Amygdala (tissue), 56 donors: Measurements from ENCODE around the gene MESD.

Experiments
- DNase-seq, 56 donors: peaks; one replicate each; lab custom pipeline; 2025; lab: John Stamatoyannopoulos, UW

The MESD gene

DNA sequence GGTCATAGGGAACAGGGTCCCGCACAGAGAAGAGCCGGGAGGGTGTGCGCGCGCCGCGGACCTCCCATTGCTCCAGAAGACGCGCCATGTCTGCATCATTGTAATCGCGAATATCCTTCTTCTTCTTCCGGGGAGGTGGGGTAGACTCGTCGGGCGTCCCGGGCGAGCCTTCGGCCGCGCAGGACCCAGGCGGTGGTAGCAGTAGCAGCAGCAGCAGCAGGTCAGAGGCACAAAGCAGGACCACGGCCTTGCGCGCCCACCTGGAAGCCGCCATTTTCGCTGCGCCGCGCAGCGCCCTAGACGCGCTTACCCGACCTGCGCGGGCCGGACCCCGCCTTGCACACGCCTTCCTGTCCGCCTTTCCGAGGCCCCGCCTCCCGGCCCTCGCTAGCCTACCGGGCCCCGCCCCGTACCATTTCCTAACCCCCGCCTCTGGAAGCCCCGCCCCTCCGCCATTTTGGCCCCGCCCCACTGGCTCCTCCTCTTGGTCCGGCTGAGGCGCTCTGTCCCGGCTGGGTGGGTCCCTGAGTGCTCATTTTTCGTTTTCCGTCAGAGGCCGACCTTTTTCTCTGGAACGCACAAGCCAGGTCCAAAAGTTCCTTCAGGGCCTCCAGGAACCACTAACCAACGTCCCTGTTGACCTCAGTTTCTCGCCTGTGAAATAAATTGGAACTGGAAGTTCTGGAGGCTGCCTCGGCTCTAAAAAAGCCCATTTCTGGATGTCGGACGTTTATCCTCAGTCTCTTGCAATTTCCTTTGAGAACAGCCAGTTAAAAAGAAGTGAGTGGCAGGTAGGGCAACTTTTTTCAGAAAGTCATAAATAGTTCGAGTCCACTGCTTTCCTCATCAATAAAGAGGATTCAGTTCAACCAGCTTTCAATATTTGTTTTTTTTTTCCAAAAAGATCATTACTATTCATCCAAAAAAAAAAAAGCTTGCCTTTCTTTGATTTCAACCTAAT is at the start of gene MESD:
Gene MESD (minus strand): TSS at position 302 of the 961 bp plus-strand sequence. CDS start 28 bp downstream, at position 274.
- peak; percentile 41 to 99 (median 93) for DNase-seq

DNA sequence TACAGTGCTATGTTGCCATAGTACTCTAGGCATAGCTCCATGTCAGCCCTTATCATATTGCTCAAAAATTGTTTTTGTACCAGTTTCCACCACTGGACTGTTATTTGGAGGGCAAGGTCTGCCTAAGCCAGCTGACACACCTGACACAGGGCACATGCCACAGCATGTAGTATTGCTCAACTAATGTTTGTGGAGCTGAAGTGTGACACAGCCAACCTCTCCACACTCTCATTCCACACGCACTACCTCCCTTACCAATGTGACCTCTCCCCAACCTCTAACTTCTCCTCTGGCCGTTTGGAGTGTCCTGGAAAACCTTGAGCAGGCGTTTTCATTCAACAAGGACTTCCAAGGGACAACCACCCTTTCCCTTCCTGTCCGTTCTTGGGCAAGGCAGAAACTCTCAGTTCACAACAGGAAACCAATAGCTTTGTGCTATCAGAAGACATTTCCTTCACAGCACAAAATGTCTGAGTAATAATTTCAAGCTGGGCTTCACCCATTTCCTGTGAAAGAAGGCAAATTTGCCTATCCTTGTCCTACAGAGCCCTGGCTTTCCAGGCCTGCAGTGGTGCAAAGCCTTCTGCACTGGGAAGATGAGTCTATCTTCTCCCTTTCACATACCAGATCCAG is 49.5 kb upstream of the MESD start:
- no peak for DNase-seq

DNA sequence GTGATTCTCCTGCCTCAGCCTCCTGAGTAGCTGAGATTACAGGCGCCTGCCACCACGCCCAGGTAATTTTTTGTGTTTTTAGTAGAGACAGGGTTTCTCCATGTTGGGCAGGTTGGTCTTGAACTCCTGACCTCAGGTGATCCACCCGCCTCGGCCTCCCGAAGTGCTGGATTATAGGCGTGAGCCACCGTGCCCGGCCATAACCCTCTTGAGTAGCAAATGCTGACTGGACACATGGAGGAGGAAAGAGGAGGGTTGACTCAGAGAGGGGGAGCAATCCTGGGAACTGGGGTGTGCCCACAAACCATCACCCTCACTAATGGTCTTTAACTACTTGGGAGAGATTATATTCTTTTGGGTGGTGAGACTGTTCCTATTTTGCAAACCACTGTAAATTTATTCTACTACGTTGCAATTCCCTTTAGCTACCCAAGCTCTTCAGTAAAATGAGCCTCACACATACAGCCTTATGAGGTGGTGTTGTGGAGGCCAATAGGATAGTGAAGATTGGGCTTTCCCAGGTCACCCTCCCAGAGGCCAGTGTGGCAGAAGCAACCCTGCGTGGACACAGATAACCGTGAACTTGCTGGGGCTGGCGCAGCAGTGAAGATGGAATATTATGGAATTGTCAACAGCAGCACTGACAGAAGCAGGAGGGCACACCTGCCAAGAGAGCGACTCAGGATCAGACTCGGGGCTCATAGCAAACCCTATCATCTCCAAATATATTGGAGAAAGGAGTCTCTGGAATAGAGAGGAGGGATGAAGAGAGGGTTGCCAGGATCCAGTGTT is 48.5 kb upstream of the MESD start:
- no peak for DNase-seq

DNA sequence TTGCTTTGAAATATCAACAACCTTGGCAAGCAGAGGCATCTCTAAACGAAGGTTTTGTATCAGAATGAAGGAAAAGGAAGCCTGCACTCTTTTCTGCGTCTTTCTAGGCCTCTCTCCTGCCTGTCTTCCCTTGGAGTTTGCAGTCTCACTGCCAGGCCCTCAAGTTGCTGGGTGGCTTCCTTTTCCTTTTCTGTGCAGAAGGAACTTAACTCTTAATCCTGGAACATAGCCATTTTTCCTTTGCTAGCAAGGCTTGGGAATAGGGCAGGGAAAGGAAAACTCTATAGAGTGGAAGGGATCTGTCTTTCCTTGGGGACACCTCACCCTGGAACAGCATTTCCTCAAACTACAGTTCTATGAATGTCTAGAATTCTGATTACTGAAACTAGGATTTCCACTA is 43.9 kb upstream of the MESD start:
- DNase-seq = peak in 1 of 56 donors; percentile 17

DNA sequence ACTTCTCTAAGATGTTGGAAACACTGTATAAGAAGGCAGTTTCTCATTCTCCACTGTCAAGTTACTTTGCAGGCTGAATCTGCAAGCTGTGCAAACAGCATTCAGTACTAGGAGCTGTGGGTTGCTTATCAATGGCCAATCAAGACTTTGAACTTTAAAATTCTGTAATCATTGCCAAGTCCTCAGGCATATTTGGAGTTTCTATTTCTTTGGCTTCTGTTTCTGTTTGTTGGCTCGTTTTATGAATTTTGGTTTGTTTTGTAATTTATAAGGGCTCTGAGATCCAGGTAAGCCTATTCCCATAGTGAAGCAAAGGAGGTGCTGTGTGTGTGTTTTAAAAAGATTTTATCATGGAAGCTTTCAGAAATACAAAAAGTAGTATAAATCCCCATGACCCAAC is 43.2 kb upstream of the MESD start:
- DNase-seq = no peak

DNA sequence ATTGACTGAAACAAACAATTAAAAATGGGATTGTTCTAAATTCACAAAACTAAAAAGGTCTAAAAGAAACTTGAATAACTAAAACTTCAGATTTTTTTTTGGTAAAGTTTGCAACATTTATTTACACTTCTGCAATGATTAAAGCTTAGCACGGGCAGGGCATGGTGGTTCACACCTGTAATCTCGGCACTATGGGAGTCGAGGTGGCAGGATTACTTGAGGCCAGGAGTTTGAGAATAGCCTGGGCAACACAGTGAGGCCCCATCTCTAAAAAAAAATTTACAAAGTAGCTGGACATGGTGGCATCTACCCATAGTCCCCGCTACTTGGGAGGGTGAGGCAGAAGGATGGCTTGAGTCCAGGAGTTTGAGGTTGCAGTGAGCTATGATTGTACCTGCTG is 42.7 kb upstream of the MESD start:
- DNase-seq = no peak

DNA sequence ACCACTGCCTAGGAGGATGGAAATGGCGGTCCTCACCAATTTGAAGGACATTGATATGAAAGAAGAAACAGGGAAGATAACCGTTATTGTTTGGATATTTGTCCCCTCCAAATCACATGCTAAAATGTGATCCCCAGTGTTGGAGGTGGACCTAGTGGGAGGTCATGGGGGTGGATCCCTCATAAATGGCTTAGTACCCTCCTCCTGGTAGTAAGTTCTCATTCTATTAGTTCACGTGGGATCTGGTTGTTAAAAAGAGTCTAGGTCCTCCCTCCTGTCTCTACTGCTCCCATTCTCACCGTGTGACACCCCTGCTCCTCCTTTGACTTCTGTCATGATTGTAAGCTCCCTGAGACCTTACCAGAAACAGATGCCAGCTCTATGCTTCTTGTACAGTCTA is 41.6 kb upstream of the MESD start:
- DNase-seq = no peak

DNA sequence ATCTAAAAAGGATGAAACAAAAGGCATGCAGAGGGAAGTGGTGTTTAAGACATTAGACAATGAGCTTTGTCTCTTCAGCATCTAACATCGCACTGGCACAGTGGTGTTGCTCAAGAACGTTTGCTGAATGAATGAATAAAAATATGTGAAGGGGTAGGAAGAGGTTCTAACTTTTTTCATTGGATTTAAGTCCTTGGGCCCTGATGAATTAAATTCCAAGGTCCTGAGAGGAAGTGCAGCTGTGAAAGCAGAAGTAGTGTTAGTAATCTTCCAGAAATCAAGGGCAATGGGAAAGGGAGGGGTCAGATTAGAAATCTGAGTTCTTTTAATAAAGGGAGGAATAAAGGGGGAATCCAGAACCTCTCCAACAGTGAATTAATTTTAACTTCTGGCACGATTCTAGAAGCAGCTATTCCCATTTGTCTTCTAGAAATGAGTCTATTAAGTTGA is 40.7 kb upstream of the MESD start:
- no peak for DNase-seq

DNA sequence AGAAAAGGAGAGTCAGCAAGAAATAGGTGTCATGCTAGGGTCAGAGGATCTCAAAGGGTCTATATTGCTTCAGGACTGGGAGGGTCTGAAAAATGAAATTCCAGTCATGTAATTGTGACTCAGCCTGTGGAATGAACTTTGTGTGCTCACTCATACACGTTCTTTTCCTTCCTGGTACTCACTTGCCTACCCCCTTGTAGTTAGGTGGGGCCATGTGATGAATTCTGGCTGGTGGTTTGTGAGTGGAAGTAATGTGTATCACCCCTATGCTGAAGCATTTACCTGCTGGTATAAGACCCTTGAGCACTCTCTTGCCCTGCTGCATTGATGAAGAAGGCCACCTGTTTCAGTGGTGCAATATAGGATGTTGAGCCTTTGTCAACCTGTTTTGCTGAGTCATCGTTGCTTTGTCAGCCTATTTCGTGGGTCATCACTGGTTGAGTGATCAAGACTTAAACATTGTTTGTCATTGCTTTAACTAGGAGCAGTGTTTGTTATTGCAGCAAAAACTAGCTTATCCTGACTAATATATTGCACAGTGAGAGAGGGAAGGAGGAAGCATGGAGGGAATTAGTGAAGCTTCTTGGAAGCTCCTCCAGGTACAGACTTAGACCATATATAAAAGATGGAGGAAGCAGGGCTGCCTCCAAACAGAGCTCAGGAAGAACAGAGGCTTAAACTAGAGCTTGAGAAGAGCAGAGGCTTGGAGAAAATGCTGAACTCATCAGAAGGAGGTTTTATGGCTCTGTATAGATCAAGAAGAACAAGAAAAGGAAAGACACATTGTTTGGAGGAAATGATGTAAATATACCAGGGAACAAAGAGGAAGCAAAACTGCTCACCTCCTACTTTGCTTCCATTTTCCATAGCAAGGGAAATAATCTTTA is 40.0 kb upstream of the MESD start:
- no peak for DNase-seq

DNA sequence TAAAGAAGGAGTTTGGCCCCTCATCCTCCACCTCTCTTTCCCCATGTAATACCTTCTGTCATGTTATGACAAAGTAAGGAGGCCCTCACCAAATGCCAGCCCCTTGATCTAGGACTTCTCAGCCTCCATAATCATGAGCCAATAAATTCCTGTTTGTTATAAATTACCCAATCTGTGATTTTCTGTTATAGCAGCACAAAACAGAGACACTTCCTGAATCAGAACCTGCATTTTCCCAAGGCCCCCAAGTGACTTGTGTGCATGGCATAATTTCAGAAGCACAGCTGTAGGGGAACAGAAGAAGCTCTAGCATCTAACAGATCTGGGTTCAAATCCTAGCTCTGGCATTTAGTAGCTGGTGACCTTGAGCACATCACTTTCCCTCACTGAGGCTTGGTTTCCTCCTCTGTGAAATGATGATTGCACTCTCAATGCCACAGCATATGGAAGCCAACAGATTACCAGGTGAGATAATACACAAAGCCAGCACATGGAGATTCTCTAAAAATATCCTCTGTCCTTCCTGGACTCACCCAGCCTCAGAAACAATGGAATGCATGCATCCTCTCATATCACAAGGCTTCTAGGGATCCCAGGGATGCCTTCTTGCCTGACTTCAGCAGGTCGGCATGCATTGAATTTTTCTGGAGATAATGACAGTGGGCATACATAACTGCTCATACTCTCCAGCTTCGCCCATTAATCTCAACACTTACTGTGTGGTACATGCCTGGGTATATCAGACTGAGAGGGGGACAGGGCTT is 37.4 kb upstream of the MESD start:
- DNase-seq = no peak

DNA sequence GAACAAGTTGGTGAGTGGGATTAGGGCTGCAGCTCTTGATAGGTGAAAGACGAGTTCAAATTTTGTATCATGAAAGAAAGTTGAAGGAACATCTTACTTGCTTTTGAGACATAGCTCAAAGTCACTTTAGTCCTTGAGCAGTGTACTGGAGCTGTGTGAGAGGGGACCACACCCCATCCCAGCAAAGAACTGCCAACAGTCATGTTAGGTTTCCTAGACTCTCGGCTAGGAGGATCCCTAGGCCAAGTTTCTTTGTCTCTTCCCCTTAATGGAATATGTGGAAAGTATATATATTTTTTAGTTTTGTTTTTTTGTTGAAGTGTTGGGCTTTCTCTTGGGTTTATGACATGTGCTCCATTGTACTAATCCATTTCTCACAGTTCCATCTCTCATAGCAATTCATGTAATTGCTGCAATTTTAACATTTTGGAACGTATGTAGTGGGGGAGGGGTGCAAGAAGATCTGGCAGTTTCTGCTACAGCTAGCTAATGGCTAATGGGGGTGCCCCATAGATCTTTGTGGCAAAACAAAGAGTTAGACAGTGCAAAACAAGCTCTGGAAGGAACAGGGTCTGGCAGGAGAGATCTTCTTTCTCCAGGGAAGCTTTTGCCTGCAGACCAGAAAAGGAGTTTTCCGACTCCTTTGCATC is 36.2 kb upstream of the MESD start:
- DNase-seq = no peak

DNA sequence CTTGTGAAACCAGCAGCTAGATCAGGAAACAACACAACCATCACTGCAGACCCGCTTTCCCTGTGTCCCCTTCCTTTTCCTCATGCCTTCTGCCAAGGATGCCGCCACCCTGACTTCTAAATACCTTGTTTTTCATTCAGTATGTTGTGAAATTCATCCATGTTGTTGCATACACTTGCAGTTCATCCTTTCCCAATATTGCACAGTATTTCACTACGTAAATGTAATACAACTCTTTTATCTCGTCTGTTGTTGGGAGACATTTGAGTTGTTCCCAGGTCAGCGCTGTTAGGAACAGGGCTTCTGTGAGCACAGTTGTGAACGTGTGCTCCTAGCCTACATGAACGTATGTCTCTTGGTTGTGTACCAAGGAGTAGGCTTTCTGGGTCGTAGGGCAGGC is 35.3 kb upstream of the MESD start:
- DNase-seq = no peak

DNA sequence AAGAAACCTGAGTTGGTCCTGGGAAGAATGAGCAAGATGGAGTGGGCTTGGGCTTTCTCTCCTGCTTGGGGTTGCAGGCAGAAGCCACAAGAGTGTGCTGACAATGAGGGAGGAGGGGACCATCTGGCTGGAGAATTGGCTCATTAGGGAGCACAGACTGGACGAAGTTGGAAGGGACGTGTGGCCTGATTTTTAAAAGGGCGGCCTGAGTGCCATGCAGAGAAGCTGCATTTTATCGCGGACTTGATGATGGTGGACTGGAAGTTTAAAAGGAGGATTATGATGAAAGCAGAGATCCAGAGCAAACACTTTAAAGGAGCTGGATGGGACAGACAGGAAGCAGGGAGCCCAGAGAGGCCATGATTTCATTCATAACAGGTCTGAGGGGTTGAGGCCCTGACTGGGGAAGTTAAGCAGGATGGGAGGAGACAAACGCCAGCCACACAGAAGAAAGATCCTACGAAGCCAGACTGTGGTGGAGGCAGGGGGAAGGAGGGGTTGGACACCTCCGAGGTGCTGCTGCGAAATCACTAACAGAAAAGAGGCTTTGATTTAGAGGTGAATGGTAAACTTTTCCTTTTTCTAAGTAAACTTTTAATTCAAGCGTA is 34.8 kb upstream of the MESD start:
- no peak for DNase-seq

DNA sequence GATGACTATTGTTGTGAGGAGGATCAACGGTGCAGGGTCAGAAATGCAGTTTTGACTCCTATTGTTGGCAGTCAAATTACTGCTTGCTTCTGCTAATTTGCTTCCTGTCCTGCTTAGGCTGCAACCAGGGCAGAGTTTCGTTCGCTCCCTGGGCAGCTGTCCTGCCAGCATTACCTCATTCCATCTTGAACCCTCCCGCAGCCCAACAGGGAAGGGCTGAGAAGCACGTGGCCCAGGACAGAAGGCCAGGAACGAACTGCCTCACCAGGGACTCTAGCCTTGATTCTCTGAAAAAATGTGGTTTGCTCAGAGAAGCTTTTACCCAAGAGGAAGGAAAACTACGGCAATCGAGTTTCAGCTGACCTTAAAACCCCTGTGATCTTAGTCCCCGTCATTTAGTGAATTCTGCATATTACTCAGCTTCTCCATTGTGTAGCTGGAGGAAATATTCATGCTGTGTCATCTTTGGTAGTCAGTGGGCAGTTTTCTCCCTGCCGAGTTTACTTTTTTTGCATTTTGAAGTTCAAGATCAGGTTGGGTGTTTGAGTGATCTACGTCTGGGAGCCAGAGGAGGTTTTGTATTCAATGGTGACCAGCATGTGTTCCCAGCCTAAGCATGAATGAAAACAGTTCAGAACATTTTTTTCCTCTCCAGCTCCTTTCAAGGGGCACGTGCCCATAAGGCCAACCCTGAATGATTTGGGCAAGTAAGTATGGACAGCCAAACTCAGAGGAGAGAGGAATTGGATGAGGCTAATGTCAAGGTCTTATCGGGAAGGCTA is 34.1 kb upstream of the MESD start:
- DNase-seq = peak in 41 of 56 donors; percentile 5 to 69 (median 46)

DNA sequence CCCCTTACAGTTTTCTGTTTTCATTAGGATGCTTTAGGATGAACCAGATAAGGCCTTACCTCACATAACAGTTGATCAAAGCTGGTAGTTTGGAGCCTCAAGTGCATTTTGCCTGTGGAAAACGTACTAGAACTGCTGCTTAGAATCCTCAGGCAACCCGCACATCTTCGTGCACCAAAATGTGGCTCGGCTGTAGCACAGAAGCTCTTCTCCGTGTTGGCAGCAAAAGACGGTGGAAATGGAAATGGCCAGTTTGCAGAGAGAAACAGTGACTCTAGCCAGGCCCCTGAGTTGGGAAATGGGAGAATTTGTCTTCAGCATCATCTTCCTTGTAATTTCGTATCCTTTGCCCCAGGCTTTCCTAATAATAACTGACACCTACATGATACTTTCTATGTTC is 31.7 kb upstream of the MESD start:
- no peak for DNase-seq

DNA sequence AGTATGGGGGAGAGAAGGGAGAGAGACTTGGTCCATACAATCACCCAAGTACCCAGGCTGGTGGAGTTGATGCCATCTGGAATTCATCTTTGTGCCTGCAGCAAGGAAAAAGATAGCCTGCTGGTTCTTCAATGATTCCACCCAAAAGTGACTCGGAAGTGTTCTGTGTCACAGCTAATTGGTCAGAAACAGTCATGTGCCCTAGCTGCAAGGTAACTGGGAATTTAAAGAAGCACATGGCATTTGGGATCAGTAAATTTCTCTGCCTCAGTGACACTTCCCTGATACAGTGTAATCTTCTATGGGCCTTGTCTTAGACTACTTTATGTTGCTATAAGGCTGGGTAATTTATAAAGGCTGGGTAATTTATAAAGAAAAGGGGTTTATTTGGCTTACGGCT is 28.6 kb upstream of the MESD start:
- no peak for DNase-seq

DNA sequence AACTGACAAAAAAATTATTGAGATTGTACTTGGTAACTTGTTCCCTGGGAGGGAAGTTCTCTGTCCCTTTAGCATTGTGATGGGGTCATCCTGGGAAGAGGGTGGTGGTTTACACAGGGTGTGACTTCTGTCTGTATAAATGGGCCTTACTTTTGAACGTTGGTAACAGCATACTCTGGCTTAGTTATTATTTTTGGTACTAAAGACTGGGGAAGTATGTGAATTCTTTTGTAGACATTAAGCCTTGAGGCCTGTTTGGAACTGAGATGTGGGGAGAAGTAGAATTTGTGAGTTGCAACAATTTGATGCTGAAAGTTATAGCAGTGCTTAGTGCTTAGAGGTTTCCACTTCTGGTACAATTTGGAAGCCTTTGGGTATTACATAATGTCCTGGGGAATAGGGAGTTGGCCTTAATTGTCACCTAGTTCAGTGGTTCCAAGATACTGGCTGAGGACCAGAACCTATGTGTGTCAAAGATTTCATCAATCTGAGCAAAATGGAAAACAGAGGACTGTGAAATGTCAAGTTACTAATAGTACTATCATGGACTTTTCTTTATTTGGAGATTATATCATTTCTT is 27.0 kb upstream of the MESD start:
- no peak for DNase-seq
